GM12878 (cell line): ENCODE results near the gene MUTYH. TPM values are rescaled to one million over a fixed set of nuclear protein-coding genes. Genes with fewer than 3 reads are reported as not detected.
"Not testable (repeated sequence)": the region's sequence is repeated elsewhere in the genome, so short reads cannot be mapped to it uniquely, and the experiment has no call there.

Experiments
- ATAC-seq: fragments of 200-7000 bp; cut with Tn5 transposase; 3 replicates; pipeline ENCODE4 v1.9.1; 2020; ENCODE audit warnings: mild to moderate bottlenecking, moderate library complexity
- BruUV-seq: library from RNA; stranded (reverse); fragments of 400-500 nt; replicated peaks from 2 replicates; lab custom pipeline; 2021; lab: Mats Ljungman, UMichigan
- CTCF ChIA-PET: fragments of 300-600 bp; sonication (Branson Sonifier 250); formaldehyde crosslinking; extraction: SDS; loops from one replicate; lab custom pipeline; 2021; ENCODE audit warnings: inconsistent platforms; lab: Yijun Ruan, JAX
- POLR2A ChIA-PET: fragments of 350-600 bp; formaldehyde crosslinking; extraction: SDS; loops from one replicate; lab custom pipeline; 2021; ENCODE audit warnings: inconsistent platforms; lab: Charles Lee
- RAD21 ChIA-PET: fragments of 300-600 bp; sonication (Branson Sonifier 250); formaldehyde crosslinking; loops from one replicate; lab custom pipeline; 2023; ENCODE audit warnings: antibody characterized with exemption; ENCODE audit not compliant: unreplicated experiment; lab: Charles Lee
- SMC1A ChIA-PET: fragments of 300-600 bp; sonication (Branson Sonifier 250); formaldehyde crosslinking; loops from one replicate; lab custom pipeline; 2023; ENCODE audit not compliant: unreplicated experiment, uncharacterized antibody; lab: Charles Lee
- DNase-seq: peaks from one replicate; pipeline ENCODE4 v3.0.0-alpha.2; 2011; ENCODE audit warnings: low read depth, low spot score
- FAIRE-seq: peaks from 3 replicates; lab custom pipeline; 2011; peaks lifted over from hg19 to GRCh38; lab: Jason Lieb, UNC
- H2AFZ ChIP-seq: 2 replicates; pipeline ENCODE4 v1.6.0; 2011; ENCODE audit warnings: low read depth, low read length, control low read depth; ENCODE audit not compliant: control insufficient read depth
- H3K27ac ChIP-seq: 2 replicates; pipeline ENCODE4 v1.5.1; 2011; ENCODE audit warnings: control low read depth; ENCODE audit not compliant: control insufficient read depth, insufficient read depth
- H3K27me3 ChIP-seq, 2 experiments: replicated peaks in 1 of 2; 2 replicates each; pipeline versions ENCODE4 v1.6.0 to v1.6.1; 2011; ENCODE audit warnings: low read length in 1 of 2; ENCODE audit not compliant: control insufficient read depth in 2 of 2, insufficient read depth in 2 of 2
- H3K36me3 ChIP-seq, 2 experiments: 2 replicates each; pipeline ENCODE4 v1.5.1; 2011; ENCODE audit warnings: low read length in 1 of 2; ENCODE audit not compliant: control insufficient read depth in 2 of 2, insufficient read depth in 2 of 2
- H3K4me1 ChIP-seq: 2 replicates; pipeline ENCODE4 v1.6.1; 2011; ENCODE audit warnings: mild to moderate bottlenecking, low read length, moderate library complexity, mixed read lengths; ENCODE audit not compliant: control insufficient read depth, insufficient read depth
- H3K4me2 ChIP-seq: 2 replicates; pipeline ENCODE4 v1.6.0; 2011; ENCODE audit warnings: control low read depth; ENCODE audit not compliant: control insufficient read depth, insufficient read depth
- H3K4me3 ChIP-seq: fragments of 200-600 bp; sonication (generic); 2 replicates; pipeline ENCODE4 v1.5.1; 2016
- H3K79me2 ChIP-seq: 2 replicates; pipeline ENCODE4 v1.6.0; 2011; ENCODE audit warnings: low read length; ENCODE audit not compliant: control insufficient read depth, insufficient read depth
- H3K9ac ChIP-seq: 2 replicates; pipeline ENCODE4 v1.8.0; 2011; ENCODE audit warnings: low read length, control low read depth, mixed read lengths; ENCODE audit not compliant: control insufficient read depth, insufficient read depth
- H3K9me3 ChIP-seq: replicated peaks from 3 replicates; pipeline ENCODE4 v1.5.1; 2011; ENCODE audit warnings: mild to moderate bottlenecking, low read length; ENCODE audit not compliant: control insufficient read depth, insufficient read depth
- H4K20me1 ChIP-seq: 2 replicates; pipeline ENCODE4 v1.6.0; 2011; ENCODE audit not compliant: control insufficient read depth, insufficient read depth
- WGBS: methylation state at CpG from one replicate; pipeline ENCODE4 v1.1.6; 2016; ENCODE audit warnings: low lambda C conversion rate; ENCODE audit not compliant: insufficient replicate concordance, insufficient coverage; ENCODE audit errors: missing lambda C conversion rate; 5-methylcytosine and 5-hydroxymethylcytosine counted together
- in situ Hi-C: fragments of 300-500 bp; cut with MboI; formaldehyde crosslinking; loops from 9 replicates; pipeline ENCODE4 v1.14.3; 2018; ENCODE audit warnings: mixed read lengths
- intact Hi-C: fragments of 100-400 bp; cut with micrococcal nuclease; formaldehyde crosslinking; loops from one replicate; pipeline ENCODE4 v1.14.2; 2022; ENCODE audit not compliant: unreplicated experiment
- polyA plus RNA-seq, 11 experiments: library from polyadenylated mRNA; depleted of rRNA in 4 of 11; unstranded in 6 of 11; stranded (reverse) in 5 of 11; fragments of >200 nt; fragmentation: Nextera tagmentation in 4 of 11; fragmentation: Illumina TruSeq in 1 of 11; extraction: Ambion mirVana in 4 of 11; extraction: Trizol in 1 of 11; gene quantifications; 1 replicate in 1 of 11; 2 replicates in 10 of 11; pipeline versions ENCODE4 v1.2.1 to v1.2.3, GENCODE V29; 2011 to 2016; ENCODE audit warnings: inconsistent platforms in 2 of 11, missing spikeins in 2 of 11, low read depth in 1 of 11
- total RNA-seq, 4 experiments: library from RNA; depleted of rRNA in 3 of 4; stranded (reverse); fragments of >200 nt in 3 of 4; fragmentation: Illumina TruSeq in 1 of 4; extraction: Trizol in 1 of 4; gene quantifications; 2 replicates each; pipeline versions ENCODE4 v1.2.1 to v1.2.3, GENCODE V29; 2013 to 2021

The MUTYH gene
- total and polyA plus RNA-seq, 10 of the 15 experiments (the other 5 are each of a cell fraction or from before 2014, with no cell fraction given) = 2.5 to 42.0 (median 30.0) TPM

- H3K9ac ChIP-seq, H3K9me3 ChIP-seq, H3K4me2 ChIP-seq, BruUV-seq, intact Hi-C loops, H3K27ac ChIP-seq, ATAC-seq, H3K79me2 ChIP-seq, in situ Hi-C loops, H3K36me3 ChIP-seq, H3K4me1 ChIP-seq, H3K4me3 ChIP-seq, H2AFZ ChIP-seq, H3K27me3 ChIP-seq, FAIRE-seq, DNase-seq, H4K20me1 ChIP-seq: not testable (repeated sequence)
- 69% methylated on average over 6 of the region's 6 CpGs for WGBS
- ChIA-PET POLR2A (interaction anchor here (0.7 to 2.2 kb wide), 3 partner anchors 12 to 429 kb away, joined by 3 to 8 read pairs (median 4); no protein-coding TSS in a partner anchor), RAD21 (interaction anchor here (1.1 to 1.2 kb wide), 3 partner anchors 272 to 491 kb away, joined by 3 to 4 read pairs (median 4); partner anchors contain the start of gene PLK3), CTCF (interaction anchor here (1.6 to 3.5 kb wide), 4 partner anchors 9 to 279 kb away, joined by 5 to 18 read pairs (median 10); partner anchors contain the start of gene UROD), SMC1A (interaction anchor here (0.6 to 2.9 kb wide), 3 partner anchors 8 to 211 kb away, joined by 3 to 13 read pairs (median 7); no protein-coding TSS in a partner anchor)
Observed at GRCh38 chr1:45291002-45291401, 49.2 kb downstream of the MUTYH start.

GRCh38 chr1:45286521-45286920 lies 53.7 kb downstream of the MUTYH start:
- FAIRE-seq, RAD21 ChIA-PET, BruUV-seq, H3K9ac ChIP-seq, H3K36me3 ChIP-seq, in situ Hi-C loops, POLR2A ChIA-PET, H3K27ac ChIP-seq, CTCF ChIA-PET, SMC1A ChIA-PET, H3K4me2 ChIP-seq, ATAC-seq, H3K4me3 ChIP-seq, H2AFZ ChIP-seq, H3K9me3 ChIP-seq, H3K79me2 ChIP-seq, H3K4me1 ChIP-seq, DNase-seq, H3K27me3 ChIP-seq, intact Hi-C loops, H4K20me1 ChIP-seq: not testable (repeated sequence)
- whole genome bisulfite sequencing = 0% methylated on average over 2 of the region's 3 CpGs

GRCh38 chr1:45284858-45285257 lies 55.4 kb downstream of the MUTYH start:
- H3K4me2 ChIP-seq, H3K4me3 ChIP-seq, ATAC-seq, RAD21 ChIA-PET, H3K27me3 ChIP-seq, H3K9me3 ChIP-seq, DNase-seq, H3K27ac ChIP-seq, H4K20me1 ChIP-seq, SMC1A ChIA-PET, H3K9ac ChIP-seq, H3K79me2 ChIP-seq, H2AFZ ChIP-seq, FAIRE-seq, H3K36me3 ChIP-seq, H3K4me1 ChIP-seq, in situ Hi-C loops, POLR2A ChIA-PET, intact Hi-C loops, BruUV-seq: not testable (repeated sequence)
- 44% methylated on average over 8 of the region's 9 CpGs for WGBS
- CTCF ChIA-PET = interaction anchor here (0.9 to 1.2 kb wide), 2 partner anchors 149 to 354 kb away, joined by 3 read pairs; no protein-coding TSS in a partner anchor
